ENCODE measurements around the gene FAM20C. TPM values are rescaled to one million over a fixed set of nuclear protein-coding genes. Genes with fewer than 3 reads are reported as not detected.
A peak's percentile ranks its signal among the peaks of the same experiment; 100 is the strongest.

The FAM20C gene
- total RNA-seq, 1 experiment from 2014 or later: 62.4 TPM

- Histone ChIP-seq H3K27me3 (ENCODE audit: control insufficient read depth, insufficient read depth, low read length) (no peaks in the 10 kb centered on the region), H3K4me3 (ENCODE audit: low read depth in 2 of 2, low read length in 2 of 2) (no peak overlapping the region), H3K9me3 (ENCODE audit: control insufficient read depth, insufficient read depth, low read depth, low read length) (no peaks in the 10 kb centered on the region), H3K4me1 (ENCODE audit: control insufficient read depth, insufficient read depth, low read length) (peaks cover 15% of the 10 kb centered on the region), H3K27ac (ENCODE audit: low read length) (no peak overlapping the region), H3K36me3 (ENCODE audit: control insufficient read depth, insufficient read depth, low read length) (no peaks in the 10 kb centered on the region)
- DNase-seq (ENCODE audit: low read depth, low spot score) (no peak), ATAC-seq (no peak)
- intact Hi-C loops (cut with micrococcal nuclease; ENCODE audit: unreplicated experiment): no loop called here
- in situ Hi-C loops (cut with HindIII; ENCODE audit: low pct_unique_long_range_greater_than_20kb, low sequenced_read_pairs): no loop called here
- TF ChIP-seq CTCF (IDR thresholded peaks at IDR 0.05) (no peak), REST (IDR thresholded peaks at IDR 0.05; ENCODE audit: insufficient read depth in 1 of 2, low read depth in 2 of 2, low read length in 1 of 2) (no peak), TCF7L2 (IDR thresholded peaks at IDR 0.05; ENCODE audit: low read depth, low read length) (no peak), SIN3A (IDR thresholded peaks at IDR 0.05; ENCODE audit: borderline replicate concordance, insufficient read depth, low read depth, low read length) (no peak), POLR2AphosphoS5 (IDR thresholded peaks at IDR 0.05; ENCODE audit: low read depth, low read length) (no peak)
- CTCF ChIA-PET: interaction anchor here (0.7 kb wide), 1 partner anchor 10 kb away, joined by 3 read pairs; no protein-coding TSS in a partner anchor
- no TSS peak for BruUV-seq (replicated peaks)
- POLR2A ChIA-PET: no interaction called here
These were observed 27.9 kb downstream of the FAM20C start for GRCh38 chr7:220151-220841.

- in situ Hi-C loops (cut with HindIII; ENCODE audit: low pct_unique_long_range_greater_than_20kb, low sequenced_read_pairs): no loop called here
- Histone ChIP-seq H3K27me3 (ENCODE audit: control insufficient read depth, insufficient read depth, low read length) (no peaks in the 10 kb centered on the region), H3K9me3 (ENCODE audit: control insufficient read depth, insufficient read depth, low read depth, low read length) (no peaks in the 10 kb centered on the region), H3K4me1 (ENCODE audit: control insufficient read depth, insufficient read depth, low read length) (peaks cover 15% of the 10 kb centered on the region), H3K4me3 (ENCODE audit: low read depth in 2 of 2, low read length in 2 of 2) (no peak overlapping the region), H3K27ac (ENCODE audit: low read length) (no peak overlapping the region), H3K36me3 (ENCODE audit: control insufficient read depth, insufficient read depth, low read length) (no peaks in the 10 kb centered on the region)
- DNase-seq (ENCODE audit: low read depth, low spot score) (no peak), ATAC-seq (peak; percentile 47; the same call in 1 of the 2 replicates)
- no peak for TF ChIP-seq SIN3A (IDR thresholded peaks at IDR 0.05; ENCODE audit: borderline replicate concordance, insufficient read depth, low read depth, low read length)
- TF ChIP-seq CTCF (IDR thresholded peaks at IDR 0.05): no peak
- no peak for TF ChIP-seq REST (IDR thresholded peaks at IDR 0.05; ENCODE audit: insufficient read depth in 1 of 2, low read depth in 2 of 2, low read length in 1 of 2)
- no peak for TF ChIP-seq POLR2AphosphoS5 (IDR thresholded peaks at IDR 0.05; ENCODE audit: low read depth, low read length)
- no peak for TF ChIP-seq TCF7L2 (IDR thresholded peaks at IDR 0.05; ENCODE audit: low read depth, low read length)
- ChIA-PET CTCF (no interaction called here), POLR2A (no interaction called here)
- intact Hi-C loops (cut with micrococcal nuclease; ENCODE audit: unreplicated experiment): no loop called here
- BruUV-seq (replicated peaks): no TSS peak
These were observed 29.8 kb downstream of the FAM20C start for GRCh38 chr7:221978-222715.

All from Panc1 (cell line).